ENCODE measurements around the gene FRK.
"Not testable (repeated sequence)": the region's sequence is repeated elsewhere in the genome, so short reads cannot be mapped to it uniquely, and the experiment has no call there.

Gene FRK

DNA sequence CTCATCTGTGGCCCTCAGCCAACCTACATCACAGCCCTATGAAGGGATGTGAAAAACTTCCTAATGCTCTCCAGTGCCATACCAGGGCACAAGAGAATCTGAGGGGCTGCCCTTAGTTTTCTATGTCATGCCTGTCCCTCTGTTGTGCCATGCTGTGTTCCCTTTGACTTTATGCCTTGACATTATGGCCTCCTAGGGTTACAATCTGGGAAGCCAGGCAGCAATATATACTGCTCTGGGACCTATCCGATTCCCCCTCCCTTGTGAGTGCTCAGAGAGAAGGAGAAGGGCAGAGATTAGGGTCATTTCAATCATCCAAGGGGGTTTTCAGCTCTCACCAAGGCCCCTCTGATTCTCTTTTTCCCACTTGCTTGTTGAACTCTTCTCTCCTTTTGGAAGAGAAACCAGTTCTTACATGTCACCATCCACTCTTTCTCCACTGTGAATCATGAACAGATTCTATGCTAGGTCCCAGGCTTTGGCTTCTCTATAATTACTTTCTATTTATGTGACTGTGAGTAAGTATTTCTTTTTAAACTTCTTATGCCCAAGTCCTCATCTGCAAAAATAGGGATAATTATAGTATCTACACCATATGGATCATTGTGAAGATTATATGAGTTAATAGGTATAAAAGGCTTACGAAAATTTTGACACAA lies 14.2 kb upstream of the FRK start:
- DNase-seq = no peak

- no peak for DNase-seq
These were observed 13.2 kb upstream of the FRK start for GRCh38 chr6:116073765-116074440.

DNA sequence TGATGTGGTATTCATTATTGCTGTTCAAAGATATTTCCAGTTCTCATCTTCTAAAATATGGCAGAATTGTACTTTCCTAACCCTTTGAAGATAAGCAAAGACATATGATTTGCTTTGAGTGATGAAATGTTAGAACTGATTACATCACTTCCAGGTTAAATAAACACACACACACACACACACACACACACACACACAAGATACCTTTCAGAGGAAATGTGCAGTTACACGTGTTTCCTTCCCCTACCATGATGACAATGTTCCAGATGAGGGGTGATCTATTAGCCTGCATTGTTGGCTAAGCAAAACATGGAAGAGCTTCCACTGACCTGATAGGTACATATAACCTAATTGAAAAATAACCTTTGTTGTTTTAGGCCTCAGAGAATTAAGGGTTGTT lies 11.7 kb upstream of the FRK start:
- DNase-seq = no peak

DNA sequence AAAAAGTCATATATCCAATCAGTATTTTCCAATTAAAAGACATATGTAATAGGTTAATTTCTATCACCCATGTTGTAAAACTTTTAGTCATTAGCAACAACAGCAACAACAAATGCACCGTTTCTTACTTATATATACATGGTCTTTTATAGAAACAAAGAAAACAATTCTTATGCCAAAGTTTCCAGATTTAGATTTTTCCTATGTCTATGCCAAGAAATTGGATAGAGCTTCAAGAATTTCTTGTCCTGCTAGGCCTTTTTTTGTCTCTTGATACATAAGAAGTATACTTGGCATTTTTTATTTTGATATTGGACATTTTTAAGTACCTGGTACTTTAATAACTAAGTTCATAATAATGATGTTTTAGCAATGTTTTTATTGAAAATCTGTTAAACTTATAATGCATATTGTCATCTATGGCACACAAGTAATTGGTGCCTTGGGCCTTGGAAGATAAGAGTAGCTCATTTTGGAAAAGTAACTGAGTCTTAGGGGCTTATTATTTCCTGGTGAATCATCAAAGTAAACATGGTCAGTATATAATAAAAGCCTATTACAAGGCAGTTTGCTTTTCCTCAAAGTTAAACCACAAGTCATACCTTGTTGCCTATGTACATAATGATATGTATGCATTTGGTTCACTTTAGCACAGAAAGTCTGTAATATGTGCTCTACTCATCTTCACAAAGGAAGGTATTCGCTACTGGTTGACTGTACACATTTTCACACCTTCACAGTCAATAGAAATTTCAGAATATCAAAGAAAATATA lies 10.1 kb upstream of the FRK start:
- DNase-seq = no peak

DNA sequence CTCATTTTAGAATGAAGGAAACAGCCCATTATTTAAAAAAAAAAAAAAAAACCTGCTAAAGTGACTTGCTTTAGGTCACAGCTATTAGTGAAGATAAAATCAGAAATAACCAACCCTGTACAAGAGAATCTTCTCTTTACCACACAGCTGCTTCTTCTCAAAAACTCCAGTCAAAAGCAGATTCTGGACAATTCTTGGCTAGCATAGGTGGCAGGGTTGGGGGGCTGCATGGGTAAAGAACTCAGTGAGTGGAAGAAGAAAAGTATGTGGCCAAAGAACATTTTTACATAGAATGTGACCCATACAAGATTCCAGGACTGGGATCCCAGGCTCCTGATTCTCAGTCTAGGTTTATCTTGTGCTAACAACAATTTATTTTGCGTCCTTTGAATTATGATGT lies 9.4 kb upstream of the FRK start:
- no peak for DNase-seq

DNA sequence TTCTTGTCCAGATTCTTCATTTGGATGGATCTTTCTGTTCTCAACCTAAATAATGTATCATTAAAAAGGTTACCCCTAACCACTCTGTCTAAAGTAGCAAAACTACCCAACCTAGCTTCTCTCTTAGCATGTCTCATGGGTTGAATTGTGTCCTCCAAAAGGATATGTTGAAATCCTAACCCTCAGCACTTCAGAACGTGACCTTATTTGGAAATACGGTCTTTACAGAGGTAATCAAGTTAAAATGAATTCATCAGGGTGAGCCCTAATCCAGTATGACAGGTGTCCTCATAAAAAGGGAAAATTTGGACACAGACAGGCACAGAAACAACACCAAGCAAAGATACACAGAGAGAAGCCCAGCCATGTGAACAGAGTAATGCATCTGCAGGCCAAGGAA lies 6.1 kb upstream of the FRK start:
- no peak for DNase-seq

GRCh38 chr6:116064666-116065065 lies 4.0 kb upstream of the FRK start:
- DNase-seq = no peak

DNA sequence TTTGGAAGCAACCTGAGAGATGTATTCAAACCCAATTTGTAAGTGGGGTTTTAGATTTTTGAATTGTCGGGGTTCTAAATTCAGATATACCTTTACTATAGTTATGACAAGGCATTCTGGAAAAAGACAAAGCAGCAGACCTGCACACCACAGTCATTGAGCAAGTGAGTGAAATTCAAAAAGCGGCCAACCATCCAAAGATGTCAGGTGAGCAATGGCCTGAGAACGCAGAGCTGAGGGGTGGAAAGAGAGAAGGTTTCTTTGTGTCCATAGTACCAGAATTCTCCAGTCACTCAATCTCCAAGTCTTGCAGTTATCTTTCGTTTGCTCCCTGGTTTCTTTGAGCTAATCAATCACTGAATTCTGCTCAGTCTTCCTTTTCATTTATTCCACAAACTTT lies 1.8 kb upstream of the FRK start:
- DNase-seq = no peak

GRCh38 chr6:116059713-116060571 lies 749 bp downstream of the FRK start:
- DNase-seq = no peak

GRCh38 chr6:116057766-116058165 lies 2.9 kb downstream of the FRK start:
- DNase-seq = no peak

DNA sequence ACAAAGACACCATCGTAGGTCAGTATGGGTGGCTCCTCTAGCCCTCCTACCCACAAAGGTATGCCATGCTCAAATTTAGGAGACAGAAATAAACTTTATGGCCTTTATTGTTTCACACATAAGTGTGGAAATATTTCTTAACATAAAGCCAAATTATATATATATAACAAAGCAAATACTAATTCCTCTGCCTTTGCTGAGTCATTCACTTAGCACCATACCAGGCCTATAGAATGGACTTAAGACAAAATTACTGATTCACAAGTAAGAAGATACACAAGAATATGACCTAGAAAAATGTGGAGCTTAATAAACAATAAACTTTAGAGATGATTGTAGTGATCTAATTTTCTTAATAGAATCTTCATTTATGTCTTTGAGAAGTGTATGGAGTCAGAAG lies 5.2 kb downstream of the FRK start:
- DNase-seq = no peak

- DNase-seq = no peak
These were observed 9.4 kb downstream of the FRK start for GRCh38 chr6:116051244-116051643.

DNA sequence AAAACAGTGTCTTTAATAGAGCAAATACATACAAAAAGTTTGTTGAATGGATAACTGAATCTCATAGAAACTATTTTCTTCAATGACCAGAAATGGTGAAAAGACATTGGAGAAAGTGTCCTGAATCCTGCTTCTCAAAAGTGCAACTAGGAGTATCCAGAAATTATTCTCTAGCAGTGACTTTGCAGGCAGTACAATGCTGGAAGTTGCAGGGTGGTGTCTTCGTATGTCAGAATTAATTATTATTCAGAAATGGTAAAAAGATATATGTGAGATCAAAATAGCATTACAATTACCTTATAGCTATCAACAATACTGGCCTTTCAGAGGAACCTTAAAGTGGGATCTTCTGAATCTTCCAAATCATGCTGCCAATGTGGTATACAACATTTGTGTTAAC lies 10.0 kb downstream of the FRK start:
- no peak for DNase-seq

DNA sequence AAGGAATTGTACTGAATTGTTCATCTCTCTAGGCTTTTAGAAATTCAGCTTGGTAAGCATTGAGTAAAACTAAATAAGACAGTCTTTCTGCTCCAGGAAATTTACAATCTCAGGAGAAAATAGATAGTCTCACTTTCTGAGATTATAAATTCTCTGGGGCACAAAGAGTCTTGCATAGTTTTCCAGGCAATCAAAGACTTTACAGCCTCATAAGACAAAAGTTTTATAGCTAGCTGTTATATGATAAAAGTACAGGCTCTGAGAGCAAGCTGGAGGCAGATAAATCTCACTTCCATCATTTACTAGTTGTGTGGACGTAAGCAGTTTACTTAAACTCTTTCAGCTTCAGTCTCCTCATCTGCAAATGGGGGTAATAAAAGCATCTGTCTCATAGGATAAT lies 11.4 kb downstream of the FRK start:
- no peak for DNase-seq

GRCh38 chr6:116047173-116047933 lies 13.3 kb downstream of the FRK start:
- DNase-seq = no peak

DNA sequence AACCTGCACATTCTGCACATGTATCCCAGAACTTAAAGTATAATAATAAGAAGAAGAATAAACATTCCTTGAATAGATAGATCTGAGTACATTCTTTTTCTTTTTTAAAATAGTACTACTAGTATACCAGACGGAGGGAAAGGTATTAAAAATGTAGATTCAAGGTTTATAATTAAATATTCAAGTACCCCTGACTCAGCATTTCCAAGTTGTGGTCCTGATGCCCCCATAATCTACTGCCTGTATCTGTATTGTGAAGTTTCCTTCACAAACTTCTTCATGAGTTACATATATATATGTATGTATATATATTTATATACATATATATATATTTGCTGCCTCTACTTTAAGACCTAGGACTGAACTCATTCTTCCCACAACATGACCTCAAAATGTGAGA lies 14.0 kb downstream of the FRK start:
- DNase-seq = no peak

DNA sequence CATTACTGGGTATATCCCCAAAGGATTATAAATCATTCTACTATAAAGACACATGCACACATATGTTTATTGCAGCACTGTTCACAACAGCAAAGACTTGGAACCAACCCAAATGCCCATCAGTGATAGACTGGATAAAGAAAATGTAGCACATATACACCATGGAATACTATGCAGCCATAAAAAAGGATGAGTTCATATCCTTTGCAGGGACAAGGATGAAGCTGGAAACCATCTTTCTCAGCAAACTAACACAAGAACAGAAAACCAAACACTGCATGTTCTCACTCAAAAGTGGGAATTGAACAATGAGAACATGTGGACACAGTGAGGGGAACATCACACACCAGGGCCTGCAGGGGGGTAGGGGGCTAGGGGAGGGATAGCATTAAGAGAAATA lies 14.4 kb downstream of the FRK start:
- DNase-seq = not testable (repeated sequence)

- DNase-seq = no peak
These were observed 18.8 kb downstream of the FRK start for GRCh38 chr6:116041934-116042333.

DNA sequence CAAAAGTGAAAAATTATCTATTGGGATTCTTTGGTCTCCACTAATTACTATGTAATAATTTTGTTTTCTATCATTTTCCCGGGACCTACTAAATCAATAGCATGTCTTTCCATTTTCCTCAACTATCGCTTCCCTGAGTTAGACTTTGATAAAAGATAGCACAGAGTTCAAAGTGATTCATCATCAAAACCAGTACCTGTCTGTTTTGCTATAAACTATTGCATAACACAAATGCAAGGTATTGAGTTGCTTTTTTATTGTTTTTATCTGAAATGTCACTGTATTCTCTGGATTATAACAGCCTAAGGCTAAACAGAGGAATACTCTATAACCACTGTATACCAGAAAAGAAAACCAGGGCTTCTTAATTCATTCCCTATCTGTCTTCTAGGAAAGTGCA lies 19.7 kb downstream of the FRK start:
- DNase-seq = no peak

DNA sequence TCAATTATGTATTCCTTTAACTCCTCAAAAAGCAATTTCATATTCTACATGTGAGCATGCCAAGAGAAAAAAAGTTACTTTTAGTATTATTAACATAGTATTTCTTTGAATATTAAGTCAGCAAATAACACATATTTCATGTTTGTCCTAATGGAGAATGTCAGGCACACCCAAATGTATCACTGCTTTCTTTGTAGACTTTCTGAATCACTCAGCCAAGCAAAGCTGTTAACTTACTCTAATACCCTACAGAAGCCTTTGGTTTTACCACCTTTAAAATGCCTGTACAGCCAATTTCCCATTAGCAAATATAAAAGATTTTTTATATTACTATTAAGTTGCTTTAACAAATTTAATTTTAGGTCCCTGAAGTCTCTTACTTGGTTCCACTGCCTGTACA lies 23.8 kb downstream of the FRK start:
- no peak for DNase-seq

DNA sequence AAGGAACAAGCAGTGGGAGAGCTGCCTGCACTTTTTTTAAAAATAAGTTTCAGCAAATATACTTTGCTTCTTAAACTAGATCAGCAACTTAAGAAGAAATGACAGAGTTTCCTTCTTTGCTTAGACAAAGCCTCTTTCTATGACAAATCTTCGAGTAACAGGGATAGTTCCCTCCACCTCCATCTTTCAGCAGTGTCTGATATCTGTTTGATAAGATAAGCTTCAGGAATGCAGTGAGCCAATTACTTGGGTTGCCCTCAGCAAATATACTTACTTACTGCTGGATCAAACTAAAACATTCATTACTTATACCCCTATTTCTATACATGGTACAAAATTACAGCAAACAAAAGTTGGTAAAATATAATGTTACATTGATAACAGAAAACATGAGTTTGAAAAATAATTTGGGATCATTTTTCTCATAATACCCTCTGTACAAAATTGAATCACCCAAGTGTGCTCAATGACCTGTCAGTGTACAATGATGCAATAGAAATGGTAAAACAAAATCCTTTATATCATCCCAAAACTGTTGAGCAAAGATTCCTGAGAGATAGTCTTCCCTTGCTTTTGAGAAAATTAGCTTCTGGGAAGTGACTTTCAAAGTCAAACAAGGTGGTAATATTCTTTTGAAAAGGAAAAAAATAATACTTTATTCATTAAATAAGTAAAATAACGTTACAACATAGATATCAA lies 24.5 kb downstream of the FRK start:
- no peak for DNase-seq

DNA sequence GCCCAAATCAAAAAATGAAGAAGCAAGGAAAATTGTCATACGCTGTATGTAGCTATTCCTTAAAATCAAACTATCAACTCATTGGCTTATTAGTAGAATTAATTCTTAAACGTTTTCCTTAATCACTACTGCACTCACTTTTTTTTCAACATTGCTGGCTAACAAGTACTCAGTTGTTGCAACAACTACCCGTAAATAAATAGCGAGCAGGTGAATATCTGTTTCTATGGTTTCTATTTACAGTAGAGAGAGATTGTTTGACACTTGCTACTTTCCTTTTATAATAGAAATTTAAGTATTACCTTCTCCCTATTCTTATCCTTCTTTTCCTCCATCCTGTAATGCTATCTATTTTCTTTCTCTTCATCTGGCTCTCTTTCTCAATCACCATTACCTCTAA lies 25.1 kb downstream of the FRK start:
- no peak for DNase-seq

Measured in CD4-positive, alpha-beta T cell treated with Interleukin-15 for 1 hour (primary cell).